Measurements from ENCODE around the gene HSH2D. TPM values are rescaled to one million over a fixed set of nuclear protein-coding genes. Genes with fewer than 3 reads are reported as not detected.

Gene HSH2D
- total RNA-seq, 2 donors from 2014 or later = 0.66 to 0.68 TPM

DNA sequence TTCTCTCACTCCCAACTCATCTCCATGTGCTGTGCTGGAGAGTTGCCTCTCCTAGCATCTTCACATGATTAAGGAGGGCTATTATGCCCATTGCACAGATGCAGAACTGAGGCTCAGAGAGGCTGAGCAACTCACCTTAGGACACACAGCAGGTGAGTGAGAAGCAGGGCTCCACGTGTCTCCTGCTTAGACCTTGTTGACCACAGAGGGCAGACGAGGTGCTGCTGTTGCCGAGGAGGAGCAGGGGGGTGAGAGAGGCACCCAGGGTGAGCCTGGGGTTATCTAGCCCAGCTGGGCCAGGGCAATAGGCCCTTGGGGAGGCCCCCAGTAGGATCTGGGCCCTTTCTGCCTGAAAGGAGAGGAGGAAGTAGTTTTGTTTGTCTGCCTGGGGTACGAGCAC is 2.4 kb upstream of the HSH2D start:
- H3K4me1 Mint-ChIP-seq = peaks cover 2% of the 10 kb centered on the region
- Histone ChIP-seq H3K9ac (ENCODE audit: extremely low read depth, low read length, poor library complexity, severe bottlenecking) (no peak overlapping the region), H3K27me3 (ENCODE audit: control insufficient read depth, insufficient read depth, low read length, poor library complexity, severe bottlenecking) (no peaks in the 10 kb centered on the region), H3K9me3 (ENCODE audit: control insufficient read depth, low read length) (no peaks in the 10 kb centered on the region), H3K36me3 (ENCODE audit: control insufficient read depth, insufficient read depth, low read length) (no peaks in the 10 kb centered on the region), H3K4me1 (ENCODE audit: control insufficient read depth, insufficient read depth, low read length) (no peaks in the 10 kb centered on the region), H3K27ac (ENCODE audit: low read depth, low read length) (no peak overlapping the region), H3K4me3 (ENCODE audit: low read length) (no peak overlapping the region)
- H3K9me3 Mint-ChIP-seq = no peaks in the 10 kb centered on the region
- no peak overlapping the region for H3K27ac Mint-ChIP-seq
- 74 to 82% methylated on average over 3 to 4 of the region's 4 CpGs for WGBS, 2 experiments (ENCODE audit: insufficient coverage in 1 of 2, insufficient read length in 1 of 2)
- H3K36me3 Mint-ChIP-seq (ENCODE audit: low read depth) = no peaks in the 10 kb centered on the region
- peaks cover 7% of the 10 kb centered on the region for H3K27me3 Mint-ChIP-seq (ENCODE audit: insufficient read depth)
- no peak overlapping the region for H3K4me3 Mint-ChIP-seq
- DNase-seq = no peak
- no peak for TF ChIP-seq CTCF (conservative IDR thresholded peaks at IDR 0.05)

GRCh38 chr19:16142032-16142580 is 1.4 kb upstream of the HSH2D start:
- Mint-ChIP-seq H3K36me3 (ENCODE audit: low read depth) (no peaks in the 10 kb centered on the region), H3K4me3 (no peak overlapping the region), H3K4me1 (peaks cover 2% of the 10 kb centered on the region), H3K27me3 (ENCODE audit: insufficient read depth) (peaks cover 7% of the 10 kb centered on the region), H3K9me3 (no peaks in the 10 kb centered on the region), H3K27ac (no peak overlapping the region)
- H3K36me3 ChIP-seq (ENCODE audit: control insufficient read depth, insufficient read depth, low read length) = no peaks in the 10 kb centered on the region
- H3K9me3 ChIP-seq (ENCODE audit: control insufficient read depth, low read length) = no peaks in the 10 kb centered on the region
- DNase-seq = no peak
- H3K4me3 ChIP-seq (ENCODE audit: low read length) = no peak overlapping the region
- no peaks in the 10 kb centered on the region for H3K4me1 ChIP-seq (ENCODE audit: control insufficient read depth, insufficient read depth, low read length)
- 92 to 93% methylated on average over 6 to 9 of the region's 9 CpGs for WGBS, 2 experiments (ENCODE audit: insufficient coverage in 1 of 2, insufficient read length in 1 of 2)
- TF ChIP-seq CTCF (conservative IDR thresholded peaks at IDR 0.05) = no peak
- no peak overlapping the region for H3K27ac ChIP-seq (ENCODE audit: low read depth, low read length)
- H3K9ac ChIP-seq (ENCODE audit: extremely low read depth, low read length, poor library complexity, severe bottlenecking) = no peak overlapping the region
- H3K27me3 ChIP-seq (ENCODE audit: control insufficient read depth, insufficient read depth, low read length, poor library complexity, severe bottlenecking) = no peaks in the 10 kb centered on the region

- Histone ChIP-seq H3K4me3 (ENCODE audit: low read length) (no peak overlapping the region), H3K9ac (ENCODE audit: extremely low read depth, low read length, poor library complexity, severe bottlenecking) (no peak overlapping the region), H3K36me3 (ENCODE audit: control insufficient read depth, insufficient read depth, low read length) (no peaks in the 10 kb centered on the region), H3K27me3 (ENCODE audit: control insufficient read depth, insufficient read depth, low read length, poor library complexity, severe bottlenecking) (no peaks in the 10 kb centered on the region), H3K4me1 (ENCODE audit: control insufficient read depth, insufficient read depth, low read length) (no peaks in the 10 kb centered on the region), H3K9me3 (ENCODE audit: control insufficient read depth, low read length) (no peaks in the 10 kb centered on the region), H3K27ac (ENCODE audit: low read depth, low read length) (no peak overlapping the region)
- Mint-ChIP-seq H3K36me3 (ENCODE audit: low read depth) (no peaks in the 10 kb centered on the region), H3K27ac (no peak overlapping the region), H3K27me3 (ENCODE audit: insufficient read depth) (no peaks in the 10 kb centered on the region), H3K4me1 (peaks cover 2% of the 10 kb centered on the region), H3K4me3 (no peak overlapping the region), H3K9me3 (no peaks in the 10 kb centered on the region)
- WGBS, 2 experiments (ENCODE audit: insufficient coverage in 1 of 2, insufficient read length in 1 of 2) = 67 to 95% methylated on average over 1 of the region's 1 CpG
- no peak for DNase-seq
- TF ChIP-seq CTCF (conservative IDR thresholded peaks at IDR 0.05) = no peak
Measured at GRCh38 chr19:16144216-16144581, 714 bp downstream of the HSH2D start.

Data from endodermal cell (in vitro differentiated cells).